GM19193 (cell line): ENCODE measurements around the gene COL23A1.

ENCODE experiments used
- POLR2A ChIP-seq: IDR thresholded peaks from 4 replicates; pipeline ENCODE4 v1.6.1; 2011; ENCODE audit not compliant: insufficient read depth, insufficient read length; ENCODE audit errors: extremely low read depth

COL23A1 gene

DNA sequence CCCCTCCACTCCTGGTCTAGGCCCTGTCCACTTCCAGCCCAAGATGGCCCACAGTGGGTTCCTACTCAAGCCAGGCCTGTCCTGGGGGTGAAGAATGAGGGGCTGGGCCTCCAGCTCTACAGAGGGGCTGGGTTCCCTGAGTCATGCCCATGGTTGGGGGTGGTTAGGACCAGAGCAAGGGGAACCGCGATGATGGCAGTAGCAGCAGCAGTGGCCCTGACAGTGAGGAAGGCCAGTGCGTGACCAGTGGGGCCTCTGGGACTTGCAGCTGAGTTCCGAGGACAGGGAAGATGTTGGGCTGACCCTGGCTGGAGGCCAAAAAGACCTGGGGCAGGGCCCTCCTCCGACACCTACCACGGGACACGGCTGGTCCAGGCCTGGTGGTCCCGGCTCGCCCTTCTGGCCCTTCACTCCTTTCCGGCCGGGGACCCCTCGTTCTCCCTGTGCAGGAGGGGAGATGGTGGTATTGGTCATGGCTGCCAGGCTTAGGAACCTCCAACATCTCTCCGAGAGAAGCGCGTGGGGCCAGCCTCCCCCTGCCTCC, 348.4 kb downstream of the COL23A1 start:
- no peak for TF ChIP-seq POLR2A

DNA sequence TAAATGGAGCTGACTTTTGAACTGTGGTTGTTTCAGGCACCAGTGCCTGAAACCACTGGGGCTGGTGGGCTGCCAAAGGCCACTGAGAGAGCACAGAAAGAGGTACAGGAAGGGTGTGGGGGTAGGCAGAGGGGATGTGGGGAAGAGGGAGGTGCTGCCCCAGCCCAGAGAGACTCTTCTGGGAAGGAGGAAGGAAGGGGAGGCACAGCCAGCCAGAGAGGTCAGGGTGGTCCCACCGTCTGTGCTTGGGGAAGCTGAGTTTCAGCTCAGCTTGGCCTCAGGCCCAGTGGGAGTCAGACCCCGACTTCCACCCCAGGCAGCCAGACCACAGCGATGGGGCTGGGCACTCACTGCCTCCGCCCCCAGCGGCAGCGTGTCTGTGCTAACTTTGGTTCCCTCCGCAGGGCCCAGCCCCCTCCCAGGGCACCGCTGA, 348.9 kb downstream of the COL23A1 start:
- no peak for TF ChIP-seq POLR2A

DNA sequence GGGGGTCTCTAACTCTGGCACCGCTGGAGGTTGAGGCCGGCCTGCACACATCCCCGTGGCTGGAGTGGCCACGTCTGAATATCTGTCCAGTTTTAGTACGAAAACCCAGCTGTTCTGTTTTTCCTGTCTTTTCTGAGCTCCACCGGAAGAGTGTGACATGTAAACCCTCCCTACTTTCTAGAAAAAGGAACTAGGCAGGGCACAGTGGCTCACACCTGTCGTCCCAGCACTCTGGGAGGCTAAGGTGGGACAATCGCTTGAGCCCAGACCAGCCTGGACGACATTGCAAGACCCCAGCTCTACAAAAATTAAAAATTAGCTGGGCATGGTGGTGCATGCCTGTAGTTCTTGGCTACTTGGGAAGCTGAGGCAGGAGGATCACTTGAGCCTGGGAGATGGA, 349.4 kb downstream of the COL23A1 start:
- no peak for TF ChIP-seq POLR2A

DNA sequence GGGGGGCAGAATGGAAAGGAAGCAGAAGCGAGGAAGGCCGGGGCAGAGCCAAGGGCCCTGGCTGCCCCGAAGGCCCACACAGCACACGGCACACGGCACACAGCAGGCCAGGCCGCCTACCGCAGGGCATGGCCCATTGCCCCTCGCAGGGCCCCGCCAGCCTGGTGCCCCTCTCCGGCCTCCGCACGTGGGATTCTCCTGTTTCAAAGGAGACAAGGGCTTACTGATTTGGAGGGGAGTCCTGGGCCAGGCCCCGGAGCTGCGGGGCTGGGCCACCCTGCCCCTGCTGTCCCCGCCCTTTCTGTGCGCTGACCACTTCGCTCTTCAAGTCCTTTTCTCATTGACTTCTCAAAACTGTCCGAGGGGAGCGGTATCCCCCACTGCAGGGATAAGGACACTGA, 349.9 kb downstream of the COL23A1 start:
- TF ChIP-seq POLR2A: no peak

DNA sequence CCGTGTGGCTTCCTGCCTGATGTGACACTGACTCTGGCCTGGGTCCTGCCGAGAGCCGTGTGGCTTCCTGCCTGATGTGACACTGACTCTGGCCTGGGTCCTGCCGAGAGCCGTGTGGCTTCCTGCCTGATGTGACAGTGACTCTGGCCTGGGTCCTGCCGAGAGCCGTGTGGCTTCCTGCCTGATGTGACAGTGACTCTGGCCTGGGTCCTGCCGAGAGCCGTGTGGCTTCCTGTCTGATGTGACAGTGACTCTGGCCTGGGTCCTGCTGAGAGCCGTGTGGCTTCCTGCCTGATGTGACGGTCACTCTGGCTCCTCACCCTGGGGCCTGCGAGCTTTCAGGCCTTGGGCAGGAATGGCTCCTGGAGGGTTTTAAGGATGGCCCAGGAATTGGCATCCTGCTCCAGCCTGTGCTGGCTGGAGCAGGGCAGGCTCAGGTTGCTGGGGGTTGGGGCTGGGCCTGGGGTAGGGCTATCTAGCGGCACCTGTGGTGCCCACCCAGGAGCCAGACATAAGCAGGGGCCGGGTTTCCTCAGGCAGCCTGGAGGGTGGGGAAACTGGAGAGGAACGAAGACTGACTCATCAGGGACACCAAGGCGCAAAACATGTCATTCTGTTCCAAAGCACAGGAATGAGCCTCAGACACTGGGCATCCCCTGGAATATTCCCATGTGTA, 350.4 kb downstream of the COL23A1 start:
- peak; percentile 59 for TF ChIP-seq POLR2A

DNA sequence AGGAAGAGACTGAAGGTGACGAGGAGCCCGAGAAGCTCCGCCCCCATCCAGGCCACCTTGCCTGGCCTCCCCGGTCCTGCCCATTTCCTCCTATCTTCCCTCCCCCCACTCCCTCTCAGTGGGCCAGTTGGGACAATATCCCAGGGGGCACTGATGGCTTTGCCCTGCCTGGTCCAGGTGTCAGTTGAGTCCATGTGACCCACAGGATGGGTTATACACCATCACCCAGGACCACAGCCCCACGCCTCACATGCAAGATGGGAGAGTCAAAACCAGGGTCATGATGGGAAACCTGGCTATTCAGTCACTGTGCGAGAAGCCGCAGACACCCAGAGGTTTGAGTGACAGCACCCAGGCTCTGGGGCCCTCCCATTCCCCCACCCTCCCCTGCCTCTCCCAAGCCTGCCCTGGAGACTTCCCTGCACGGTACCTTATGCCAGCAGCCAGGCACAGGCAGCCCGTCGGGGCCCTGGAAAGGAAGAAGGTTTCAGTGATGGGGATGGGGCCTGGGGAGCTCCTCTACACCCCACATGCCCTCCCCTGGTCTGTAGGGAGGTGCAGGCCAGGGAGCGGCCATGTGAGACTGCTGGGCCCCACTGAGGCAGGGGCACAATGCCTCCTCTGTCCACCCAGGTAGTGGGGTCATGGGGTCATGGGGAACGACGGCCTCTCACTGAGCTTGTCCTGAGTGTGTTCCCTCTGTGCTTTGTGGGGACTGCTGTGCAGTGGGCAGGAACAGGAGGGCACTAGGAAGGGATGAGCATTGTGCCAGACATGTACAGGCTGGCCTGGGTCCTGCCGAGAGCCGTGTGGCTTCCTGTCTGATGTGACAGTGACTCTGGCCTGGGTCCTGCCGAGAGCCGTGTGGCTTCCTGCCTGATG, 351.2 kb downstream of the COL23A1 start:
- TF ChIP-seq POLR2A: no peak

DNA sequence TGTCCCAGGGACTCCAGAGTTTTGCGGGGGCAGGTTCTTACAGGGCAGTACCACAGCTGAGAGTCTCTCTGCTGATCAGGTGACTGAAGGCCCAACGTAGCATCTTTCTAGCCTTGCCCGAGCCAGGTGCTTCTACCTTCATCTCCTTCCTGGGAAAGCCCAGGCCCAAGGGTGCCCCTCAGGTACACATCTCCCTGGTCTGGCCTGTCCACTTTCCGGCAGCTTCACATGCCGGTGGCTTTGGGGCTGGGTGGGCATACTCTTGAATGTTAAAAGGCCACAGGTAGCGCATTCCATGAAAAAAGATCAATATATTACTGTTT, 351.9 kb downstream of the COL23A1 start:
- TF ChIP-seq POLR2A: no peak

DNA sequence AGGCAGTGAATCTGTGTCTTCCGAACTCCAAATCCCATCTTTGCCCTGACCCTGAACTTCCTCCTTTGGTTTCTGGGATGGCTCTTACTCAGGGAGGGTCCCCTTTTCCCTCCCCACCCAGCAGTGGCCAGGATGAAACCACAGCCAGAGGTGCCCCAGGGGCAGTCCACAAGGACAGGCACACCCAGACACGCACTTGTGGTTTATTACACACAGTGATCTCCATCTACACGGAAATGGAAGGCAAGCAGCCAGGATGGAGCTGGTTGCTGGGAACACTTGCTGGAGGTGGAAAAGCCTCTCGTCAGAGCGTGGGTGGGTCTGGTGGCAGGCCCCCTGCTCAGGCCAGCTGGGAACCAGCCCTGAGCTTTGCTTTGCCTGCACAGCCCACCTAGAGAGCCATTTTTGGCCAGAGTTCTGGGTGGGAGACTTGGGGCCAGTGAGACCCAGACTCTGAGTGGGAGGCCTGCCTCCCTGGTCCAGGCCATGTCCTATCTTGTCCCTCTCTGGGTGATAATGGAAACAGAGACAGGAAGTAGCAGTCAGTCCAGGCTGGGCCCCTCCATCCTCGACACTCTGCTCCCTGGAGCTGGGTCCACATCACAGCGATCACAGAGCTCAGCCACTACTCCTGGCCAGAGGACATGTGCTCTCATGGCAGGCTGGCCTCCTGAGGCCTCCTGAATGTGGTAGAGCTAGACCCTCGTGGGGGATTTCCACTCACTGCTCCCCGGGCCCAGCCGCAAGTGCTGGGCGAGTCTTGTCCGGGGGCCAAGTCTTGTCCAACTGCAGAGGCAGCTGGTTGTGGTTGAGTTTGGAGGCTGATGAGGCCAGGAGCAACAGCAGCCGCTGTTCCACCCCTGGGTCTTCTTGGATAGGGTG, 352.5 kb downstream of the COL23A1 start:
- no peak for TF ChIP-seq POLR2A

DNA sequence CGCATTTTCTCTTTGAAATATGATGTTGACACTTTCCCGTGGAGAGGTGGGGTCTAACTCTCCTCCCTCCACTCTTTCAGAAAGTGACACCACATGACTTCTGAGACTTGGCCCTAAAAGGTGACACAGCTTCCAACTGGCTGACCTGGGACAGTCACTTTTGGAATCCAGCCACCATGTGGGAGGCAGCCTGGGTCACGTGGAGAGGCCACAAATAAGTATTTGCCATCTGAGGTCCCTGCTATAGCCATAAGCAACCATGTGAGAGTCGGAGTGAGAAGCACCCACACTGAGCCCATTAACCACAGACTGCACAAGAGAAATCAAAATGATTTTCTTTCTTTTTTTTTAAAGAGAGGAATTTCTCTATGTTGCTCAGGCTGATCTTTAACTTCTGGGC, 353.5 kb downstream of the COL23A1 start:
- TF ChIP-seq POLR2A: no peak

DNA sequence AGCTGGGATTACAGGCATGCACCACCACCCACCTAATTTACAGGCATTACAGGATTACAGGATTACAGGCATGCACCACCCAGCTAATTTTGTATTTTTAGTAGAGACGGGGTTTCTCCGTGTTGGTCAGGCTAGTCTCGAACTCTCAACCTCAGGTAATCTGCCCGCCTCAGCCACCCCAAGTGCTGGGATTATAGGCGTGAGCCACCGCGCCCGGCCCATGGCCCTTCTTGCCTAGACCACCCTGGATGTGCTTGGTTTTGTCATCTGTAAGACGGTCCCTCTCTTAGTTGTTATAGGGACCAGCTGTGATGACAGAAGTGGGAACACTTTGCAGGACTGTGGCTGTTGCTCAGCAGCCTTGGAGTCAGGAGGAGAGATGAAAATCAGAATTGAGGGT, 354.1 kb downstream of the COL23A1 start:
- TF ChIP-seq POLR2A: no peak

DNA sequence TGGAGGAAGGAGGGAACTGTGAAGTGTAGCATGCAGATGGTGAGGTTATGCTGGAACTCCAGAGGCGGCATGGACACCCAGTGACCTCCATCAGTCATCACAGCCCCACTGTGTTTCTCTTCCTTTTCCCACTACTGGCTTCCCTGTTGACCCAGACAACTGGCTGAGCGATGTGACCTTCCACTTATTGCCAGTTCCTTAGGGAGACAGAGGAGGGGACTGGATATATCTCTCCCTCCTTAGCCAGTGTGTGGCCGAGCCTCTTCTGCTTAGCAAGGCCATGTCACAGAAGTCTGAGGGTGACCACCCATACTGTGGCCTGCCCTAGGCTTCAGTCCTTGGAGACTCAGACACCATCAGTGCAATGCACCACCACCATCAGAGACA, 354.6 kb downstream of the COL23A1 start:
- no peak for TF ChIP-seq POLR2A

DNA sequence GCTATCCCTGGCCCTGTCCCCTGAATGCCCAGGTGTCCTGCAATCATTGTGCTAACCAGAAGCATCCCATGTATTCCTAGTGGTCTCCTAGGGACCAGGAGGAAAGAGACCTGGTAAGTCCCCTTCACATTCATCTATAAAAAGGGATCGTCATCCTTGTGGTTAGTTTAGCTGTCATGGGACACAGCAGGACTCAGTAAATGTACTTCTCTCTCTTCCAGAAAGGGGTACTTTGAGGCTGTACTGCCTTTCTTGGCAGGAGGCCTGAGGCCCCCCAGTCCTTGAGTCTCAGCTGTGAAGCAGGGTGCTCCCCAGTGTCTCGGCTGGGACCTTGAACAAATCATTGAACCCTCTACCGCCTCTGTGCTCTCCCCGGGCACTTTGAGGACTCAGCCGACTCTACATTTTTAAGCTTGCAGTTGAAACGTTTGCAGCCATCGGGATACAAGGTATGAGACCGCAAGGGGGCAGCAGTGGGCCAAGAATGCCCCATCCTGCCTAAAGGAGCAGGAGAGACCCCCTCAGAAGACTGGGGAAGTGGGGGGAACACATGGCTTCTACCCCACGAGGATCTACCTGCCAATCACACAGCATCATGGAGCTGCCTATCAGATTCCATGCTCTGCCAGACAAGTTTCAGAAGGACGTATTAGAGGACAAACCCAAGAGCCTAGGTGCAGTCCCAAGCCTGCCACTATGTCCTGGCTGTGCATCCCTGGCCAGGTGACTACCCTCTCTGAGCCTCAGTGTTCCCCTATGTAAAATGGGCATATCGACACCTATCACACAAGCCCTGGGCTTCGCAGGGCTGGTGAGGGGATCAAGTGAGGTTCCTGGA, 355.2 kb downstream of the COL23A1 start:
- TF ChIP-seq POLR2A: no peak

DNA sequence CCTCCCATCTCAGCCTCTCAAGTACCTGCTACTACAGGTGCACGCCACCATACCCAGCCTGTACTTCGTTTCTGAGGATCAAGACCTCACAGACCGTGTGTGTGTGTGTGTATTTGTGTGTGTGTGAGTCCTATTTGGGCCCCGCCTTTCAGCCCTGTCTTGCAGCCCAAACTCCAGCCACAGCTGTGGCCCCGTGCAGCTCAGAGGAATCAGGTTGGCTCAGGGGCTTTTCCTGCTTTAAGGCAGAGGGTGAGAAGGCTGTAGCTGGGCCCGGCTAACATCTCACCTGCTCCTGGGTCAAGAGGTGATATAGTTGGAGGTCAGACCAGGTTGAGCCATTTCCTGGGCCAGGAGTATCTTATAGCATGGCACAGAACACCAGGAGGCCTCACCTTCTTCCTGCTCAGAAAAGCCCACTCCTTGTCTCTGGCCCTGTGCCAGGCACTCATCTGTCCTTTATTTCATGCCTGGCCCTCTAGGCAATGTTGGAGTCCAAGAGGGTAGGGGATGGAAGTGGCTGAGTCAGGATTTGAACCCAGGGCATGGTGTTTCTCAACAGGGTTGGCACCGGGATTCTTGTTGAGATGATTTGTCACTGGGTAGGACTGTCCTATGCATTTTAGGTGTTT, 356.0 kb downstream of the COL23A1 start:
- no peak for TF ChIP-seq POLR2A
